Germinal center (tissue), 1 donor: ENCODE results near the gene GPR153.

Experiments used
- DNase-seq: peaks from one replicate; pipeline ENCODE4 v3.0.0; 2012; ENCODE audit warnings: mixed read lengths, low spot score

GPR153 gene

DNA sequence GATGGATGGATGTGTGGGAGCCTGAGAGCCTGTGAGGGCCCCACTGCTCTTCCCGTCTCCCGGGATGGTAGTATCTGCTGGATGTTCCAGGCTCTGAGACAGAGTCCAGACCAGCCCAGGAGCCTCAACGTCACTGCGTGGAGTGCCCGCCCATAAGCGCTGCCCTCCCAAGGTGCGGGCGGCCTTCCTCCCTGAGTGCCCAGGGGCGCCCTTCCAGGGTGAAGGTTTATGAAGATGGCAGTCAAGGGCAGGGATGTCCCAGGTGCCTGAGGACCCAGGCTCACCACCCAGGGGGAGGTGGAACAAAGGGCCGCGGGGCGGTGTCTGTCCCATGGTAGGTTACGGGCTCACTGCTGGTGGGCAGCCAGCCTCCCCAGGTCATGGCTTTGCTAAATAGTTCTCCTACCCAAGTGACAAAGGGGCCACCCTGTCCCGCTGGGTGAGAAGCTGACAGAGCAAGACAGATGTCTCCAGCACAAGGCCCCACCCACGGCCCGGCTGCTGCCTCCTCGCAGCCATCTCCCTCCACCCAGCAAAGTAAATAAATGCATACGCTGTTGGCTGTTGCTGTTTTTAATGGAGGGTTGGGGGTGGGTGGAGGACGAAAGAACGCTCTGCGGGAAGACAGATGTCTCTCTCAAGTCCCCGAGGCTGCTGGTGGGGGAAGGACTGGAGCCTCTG lies 9.0 kb upstream of the GPR153 start:
- no peak for DNase-seq

DNA sequence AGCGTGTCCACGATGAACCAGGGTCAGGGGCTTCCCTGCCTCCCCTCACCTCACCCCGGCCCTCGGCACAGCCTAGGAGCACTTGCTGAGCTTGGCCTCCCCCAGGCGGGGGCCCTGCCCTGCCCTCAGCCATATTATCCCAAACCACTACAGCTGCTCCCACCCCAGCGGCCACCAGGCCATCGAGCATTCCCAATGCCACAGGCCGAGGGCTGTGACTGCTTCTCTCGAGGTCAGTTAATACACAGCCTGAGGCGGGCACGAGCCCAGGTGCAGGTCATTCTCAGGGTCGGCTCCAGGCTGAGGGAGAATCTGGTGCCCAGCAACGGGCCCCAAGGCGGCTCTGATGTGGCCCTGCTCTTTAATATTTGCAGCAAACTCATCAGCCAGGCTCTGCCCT lies 8.4 kb upstream of the GPR153 start:
- no peak for DNase-seq

DNA sequence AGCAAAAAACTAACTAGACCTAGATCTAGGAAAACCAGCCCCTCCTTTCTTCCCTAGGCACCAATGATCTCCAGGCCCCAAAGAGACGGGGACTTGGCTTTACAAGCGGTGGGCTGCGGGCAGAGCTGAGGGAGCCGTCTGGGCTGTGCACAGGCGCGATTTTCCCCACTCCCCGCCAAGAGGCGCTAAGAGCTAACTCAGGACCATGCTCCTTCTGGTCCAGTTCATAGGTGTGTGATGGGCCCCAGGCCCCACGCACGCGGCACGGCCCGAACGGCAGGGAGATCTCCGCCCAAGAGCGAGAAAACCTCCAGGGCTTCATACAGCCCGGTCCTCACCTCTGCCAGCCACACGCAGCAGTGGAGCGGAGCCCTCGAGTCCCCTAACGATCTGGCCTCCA lies 7.5 kb upstream of the GPR153 start:
- DNase-seq, result no peak

DNA sequence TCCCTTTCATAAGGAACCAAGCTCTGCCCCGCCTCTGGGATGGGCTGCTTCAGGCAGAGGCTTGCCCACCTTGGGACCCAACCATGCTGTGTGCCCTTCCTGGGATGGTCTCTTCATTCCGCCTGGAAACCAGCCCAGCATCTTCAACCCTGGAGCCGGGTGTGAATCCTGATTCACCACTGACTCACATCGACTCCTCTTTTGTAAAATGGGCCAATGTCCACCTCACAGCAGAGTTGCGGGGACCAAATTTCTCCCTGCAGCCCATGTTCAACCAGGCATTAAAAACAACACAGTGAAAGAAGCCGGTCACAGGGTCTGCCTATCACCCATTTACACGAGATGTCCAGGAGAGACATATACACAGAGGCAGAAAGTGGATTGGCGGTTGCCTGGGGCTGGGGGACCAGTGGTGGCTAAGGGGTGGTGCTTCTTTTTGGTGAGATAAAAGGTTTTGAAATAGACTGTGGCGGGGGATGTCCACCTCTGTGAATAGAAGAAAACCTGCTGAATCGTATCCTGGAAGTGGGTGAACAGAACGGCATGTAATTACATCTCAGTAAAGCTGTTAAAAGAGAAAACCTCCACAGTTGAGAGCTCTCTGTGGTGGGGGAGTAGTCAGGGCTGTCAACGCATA lies 6.9 kb upstream of the GPR153 start:
- no peak for DNase-seq

DNA sequence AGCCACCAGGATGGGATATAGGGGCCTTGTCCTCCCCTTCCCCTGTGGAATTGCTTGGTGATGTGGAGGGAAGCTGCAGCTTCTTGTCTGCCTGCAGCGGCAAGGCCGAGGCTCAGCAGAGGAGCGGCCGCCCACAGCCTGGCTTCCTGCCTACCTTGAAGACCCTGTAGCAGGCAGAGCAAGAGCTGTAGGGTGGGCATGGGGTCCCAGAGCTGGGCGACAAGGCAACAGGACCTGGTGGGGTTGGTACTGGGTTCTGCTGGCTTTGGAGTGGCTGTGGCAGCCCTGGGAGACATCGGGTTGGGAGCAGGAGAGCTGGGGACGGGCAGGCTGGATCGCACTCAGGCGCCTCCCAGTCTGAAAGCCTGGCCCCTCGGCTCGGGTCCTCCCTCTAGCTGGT lies 5.7 kb upstream of the GPR153 start:
- DNase-seq, result no peak

DNA sequence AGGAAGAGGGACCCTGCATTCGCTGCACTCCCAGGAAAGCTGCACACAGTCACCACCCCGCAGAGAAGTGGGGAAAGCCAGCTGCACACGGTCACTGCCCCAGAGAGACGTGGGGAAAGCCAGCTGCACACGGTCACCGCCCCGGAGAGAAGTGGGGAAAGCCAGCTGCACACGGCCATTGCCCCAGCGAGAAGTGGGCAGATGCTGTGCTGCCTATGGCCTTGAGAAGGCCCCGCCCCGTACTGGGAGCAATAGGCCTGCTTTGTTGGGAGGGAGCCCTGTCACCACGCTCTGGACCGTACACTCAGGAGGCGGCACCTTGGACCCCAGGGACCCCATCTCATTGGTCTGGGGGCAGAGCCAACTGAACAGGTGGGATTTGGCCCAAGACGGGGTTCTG lies 4.3 kb upstream of the GPR153 start:
- no peak for DNase-seq

DNA sequence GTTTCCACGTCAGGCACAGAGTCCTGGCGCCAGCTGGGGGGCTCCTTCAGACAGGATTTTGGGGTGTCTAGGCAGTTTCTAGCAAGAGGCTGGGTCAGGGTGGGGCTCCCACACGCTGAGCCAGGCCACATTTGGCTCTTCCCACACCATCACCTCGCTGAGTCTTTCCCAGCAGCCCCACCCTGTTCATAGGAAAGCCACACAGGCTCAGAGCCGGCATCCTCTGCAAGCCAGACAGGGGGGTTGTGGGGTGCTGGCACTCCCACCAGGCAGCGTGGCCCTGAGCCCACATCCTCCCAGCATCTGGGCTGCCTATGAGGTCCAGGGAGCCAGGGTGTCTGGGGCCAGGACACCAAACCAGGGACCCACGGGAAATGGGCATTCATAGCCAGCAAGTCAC lies 2.8 kb upstream of the GPR153 start:
- no peak for DNase-seq

DNA sequence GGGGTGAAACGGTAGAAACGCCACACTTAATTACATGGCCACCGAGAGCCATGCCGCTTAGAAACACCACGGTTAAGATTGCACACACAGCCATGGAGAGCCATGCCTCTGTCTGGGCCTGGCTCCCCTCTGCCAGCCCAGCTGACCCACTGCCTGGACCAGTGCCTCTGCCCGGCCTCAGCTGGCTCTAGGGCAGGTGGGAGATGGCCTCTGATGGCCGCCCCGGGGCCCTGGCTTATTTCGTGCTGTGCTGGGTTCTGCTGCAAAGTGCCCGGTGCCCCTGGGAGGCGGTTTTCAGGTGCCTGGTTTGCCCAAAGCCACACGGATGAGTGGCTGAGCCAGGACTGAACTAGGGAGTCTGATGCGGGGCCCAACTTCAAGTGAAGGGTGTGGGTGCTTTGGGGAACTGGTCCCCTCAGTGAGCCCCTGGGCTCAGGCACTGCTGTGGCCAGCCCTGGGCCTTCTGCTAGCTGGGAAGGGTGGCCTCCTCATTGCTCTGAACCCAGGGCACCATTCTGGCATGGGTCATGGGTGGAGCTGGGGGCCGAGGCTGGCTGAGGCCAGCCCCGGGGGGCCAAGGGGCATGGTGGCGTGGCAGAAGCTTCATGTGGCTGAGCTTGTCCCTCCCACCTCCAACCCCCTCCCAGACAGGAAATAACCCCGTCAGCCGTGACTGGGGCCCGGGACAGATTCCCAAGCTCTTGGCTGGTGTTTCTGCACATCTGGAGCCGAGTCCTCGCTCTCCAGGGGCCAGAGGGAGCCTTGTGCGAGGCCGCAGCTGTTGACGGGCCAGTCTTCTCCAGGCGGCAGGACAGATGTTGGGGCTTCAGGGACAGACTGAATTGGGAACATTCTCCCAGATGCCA lies 1.9 kb upstream of the GPR153 start:
- DNase-seq, result no peak

DNA sequence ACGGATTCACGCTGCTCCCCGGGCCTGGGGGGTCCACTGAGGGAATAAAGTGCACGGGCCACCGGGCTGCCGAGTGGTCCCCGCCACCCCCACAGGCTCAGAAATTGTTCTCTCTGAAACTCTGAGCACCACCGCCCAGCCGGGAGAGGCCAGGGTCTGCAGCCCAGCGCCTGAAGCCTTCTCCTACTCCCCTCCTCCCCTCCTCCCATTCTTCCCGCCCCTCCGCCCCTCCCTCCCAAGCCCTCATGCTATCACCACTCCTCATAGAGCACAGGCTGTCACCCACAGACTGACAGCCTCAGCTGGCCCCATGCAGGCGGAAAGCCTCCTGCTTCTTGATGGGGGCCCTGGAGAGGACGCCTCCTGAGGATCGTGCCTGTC lies 707 bp upstream of the GPR153 start:
- DNase-seq, result no peak

DNA sequence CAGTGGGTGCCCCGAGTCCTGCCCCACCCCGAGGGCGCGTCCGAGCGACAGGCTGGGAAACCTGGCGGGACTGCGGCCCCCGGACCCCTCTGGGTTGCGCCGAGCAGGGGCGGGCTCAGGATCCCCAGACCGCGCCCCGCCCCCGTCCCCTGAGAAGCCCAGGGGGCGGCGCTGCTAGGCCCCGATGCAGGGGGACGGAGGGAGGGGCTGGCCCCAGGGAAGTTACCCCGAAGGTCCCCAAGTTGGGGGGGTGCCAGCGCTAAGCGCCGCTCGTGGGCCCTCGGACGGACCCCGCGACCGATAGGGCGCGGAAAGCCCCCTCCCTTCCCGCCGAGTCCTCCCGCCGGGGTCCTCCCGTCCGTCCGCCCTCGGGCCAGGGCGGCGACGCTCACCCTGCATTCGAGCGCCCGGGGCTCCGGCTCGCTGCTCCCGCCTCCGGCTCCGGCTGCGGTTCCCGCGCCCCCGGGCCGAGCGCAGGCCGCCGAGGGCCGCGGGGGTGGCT lies 414 bp downstream of the GPR153 start:
- DNase-seq, result peak; percentile 51

DNA sequence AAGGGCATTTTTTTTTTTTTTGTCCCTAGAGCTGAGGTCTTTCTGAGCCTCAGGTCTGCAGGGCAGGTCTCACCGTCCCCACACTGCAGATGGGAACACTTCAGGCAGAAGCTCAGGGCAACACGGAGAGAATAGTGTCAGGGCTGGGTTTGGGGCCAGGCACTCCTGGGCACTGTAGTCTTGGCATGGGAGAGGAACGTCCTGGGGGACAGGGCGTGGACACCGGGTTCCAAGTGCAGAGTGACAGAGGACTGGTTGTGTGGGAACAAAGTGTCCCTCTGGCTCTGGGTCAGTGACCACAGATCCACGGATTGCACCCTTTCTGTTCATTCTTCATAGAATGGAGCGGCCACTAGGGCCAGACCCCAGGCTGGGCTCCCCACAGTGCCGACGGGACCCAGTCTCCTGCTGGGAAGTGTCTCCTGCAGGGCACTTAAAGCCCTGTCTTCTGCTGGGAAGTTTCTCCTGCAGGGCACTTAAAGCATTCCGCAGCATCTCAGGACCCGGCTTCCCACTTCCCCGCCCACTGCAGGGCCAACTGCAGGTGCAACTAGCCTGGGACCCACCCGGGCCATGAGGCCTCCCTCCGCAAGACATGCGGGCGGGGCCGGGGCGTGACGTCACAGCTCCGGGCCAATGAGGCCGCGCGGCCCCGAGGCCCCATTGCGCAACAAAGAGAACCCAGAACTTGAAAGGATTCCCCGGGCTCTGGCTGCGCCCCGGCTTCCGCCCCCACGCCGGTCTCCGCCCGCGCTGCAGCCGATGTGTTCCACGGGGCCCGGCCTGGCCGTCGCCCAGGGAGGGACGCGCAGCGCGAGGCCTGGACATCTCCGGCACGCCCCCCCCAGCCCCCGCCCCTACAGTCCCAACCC lies 1.2 kb downstream of the GPR153 start:
- DNase-seq, result peak; percentile 91

DNA sequence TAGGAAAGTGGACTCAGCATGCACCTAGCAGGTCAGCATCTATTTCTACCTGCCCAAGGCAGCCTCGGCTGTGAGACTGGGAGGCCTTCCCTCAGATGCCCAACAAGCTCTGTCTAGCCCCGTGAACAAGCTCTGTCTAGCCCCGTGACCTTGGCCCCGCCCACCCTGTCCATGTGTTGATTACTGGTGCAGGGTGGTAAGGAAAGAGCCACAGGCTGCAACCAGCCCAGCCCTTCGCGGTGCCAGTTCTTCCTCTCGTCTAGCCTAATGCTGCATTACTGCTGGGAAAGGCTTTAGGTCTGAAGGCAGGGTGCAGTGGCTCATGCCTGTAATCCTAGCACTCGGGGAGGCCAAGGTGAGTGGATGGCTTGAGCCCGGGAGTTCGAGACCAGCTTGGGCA lies 2.2 kb downstream of the GPR153 start:
- no peak for DNase-seq

DNA sequence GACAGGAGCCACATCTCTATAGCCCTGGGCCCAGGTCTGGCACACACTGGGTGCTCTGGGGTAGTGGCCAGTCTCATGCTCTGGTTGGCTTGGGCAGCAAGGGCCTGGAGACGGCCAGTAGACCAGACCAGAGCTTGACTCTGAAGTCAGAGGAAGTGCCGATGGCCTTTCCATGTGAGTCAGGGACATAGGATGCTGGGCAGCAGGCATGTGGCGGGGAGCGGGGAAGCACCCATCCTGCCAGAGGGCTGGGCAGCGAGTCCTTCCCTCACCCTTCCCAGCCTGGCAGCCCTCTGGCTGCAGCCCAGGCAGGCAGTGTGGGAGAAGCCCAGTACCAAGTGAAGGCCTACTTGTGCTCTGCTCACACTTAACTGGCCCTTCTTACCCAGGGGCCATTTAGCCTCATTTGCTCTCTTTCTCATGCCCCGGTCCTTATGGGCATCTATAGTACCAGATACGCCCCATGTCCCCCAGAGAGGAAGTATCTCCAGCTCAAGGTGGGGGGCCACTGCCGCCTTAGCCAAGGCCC lies 3.3 kb downstream of the GPR153 start:
- no peak for DNase-seq

DNA sequence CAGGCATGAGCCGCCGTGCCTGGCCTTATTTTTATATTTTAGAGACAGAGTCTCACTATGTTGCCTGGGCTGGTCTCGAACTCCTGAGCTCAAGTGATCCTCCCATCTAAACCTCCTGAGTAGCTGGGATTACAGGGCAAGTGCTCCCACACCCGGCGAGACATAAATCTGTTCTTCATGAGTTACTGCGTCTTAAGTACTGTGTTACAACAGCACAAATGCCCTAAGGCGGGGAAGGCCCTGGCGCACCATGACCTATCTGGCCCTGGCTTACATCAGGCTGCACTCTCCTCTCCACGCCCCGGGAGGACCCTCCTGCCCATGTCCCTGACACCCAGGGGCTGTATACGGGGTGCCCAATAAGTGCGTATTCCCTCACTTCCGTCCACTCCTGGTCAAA lies 4.3 kb downstream of the GPR153 start:
- no peak for DNase-seq

DNA sequence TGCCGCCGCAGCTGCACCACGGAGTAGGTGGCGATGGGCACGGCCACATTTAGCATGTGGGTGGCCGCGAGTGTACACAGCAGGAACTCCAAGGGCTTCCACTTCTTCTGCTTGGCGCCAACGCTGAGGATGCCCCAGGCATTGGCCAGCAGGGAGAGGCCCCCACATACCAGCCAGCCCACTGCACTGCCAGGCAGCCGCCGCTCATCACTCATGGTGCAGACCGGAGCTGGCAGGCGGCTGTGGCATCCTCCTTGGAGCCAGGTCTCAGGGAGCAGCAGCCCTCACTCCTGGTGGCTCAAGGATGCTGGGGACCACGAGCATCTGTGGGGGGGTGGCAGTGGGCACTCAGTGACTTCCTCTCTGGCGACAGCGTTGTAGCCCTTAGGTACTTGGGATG lies 6.2 kb downstream of the GPR153 start:
- DNase-seq, result no peak

DNA sequence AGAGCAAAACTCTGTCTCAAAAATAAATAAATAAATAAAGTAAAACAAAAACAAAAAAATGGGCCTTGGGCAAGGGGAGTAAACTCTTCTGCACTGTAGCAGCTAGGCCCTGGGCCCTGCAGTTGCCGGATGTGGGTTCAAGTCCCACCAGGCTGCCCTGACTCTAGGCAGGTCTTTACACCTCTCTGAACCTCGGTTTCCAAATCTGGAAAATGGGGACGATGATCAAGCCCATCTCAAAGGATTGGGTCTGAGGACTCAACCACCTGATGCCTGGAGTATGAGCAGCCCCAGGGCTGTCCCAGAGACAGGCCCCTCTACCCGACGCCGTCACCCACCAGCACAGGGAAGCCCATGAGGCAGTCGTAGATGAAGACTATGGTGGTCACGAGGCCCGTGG lies 7.5 kb downstream of the GPR153 start:
- DNase-seq, result no peak

DNA sequence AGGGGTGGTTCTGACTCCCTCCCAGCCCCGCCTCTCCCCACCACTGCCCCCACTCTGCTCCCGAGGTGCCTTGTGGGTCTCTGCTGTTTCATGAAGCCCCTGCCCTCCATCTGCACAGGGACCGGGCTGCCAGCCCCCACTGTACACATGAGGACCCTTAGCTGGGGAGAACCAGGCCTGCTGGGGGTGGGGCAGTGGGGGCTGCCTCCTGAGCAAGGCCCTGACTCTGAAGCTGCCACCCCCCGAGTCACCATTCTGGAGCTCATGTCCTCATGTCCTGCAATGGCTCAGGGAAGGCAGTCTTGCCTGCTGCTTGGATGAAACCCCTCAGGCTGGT lies 8.6 kb downstream of the GPR153 start:
- DNase-seq, result no peak

DNA sequence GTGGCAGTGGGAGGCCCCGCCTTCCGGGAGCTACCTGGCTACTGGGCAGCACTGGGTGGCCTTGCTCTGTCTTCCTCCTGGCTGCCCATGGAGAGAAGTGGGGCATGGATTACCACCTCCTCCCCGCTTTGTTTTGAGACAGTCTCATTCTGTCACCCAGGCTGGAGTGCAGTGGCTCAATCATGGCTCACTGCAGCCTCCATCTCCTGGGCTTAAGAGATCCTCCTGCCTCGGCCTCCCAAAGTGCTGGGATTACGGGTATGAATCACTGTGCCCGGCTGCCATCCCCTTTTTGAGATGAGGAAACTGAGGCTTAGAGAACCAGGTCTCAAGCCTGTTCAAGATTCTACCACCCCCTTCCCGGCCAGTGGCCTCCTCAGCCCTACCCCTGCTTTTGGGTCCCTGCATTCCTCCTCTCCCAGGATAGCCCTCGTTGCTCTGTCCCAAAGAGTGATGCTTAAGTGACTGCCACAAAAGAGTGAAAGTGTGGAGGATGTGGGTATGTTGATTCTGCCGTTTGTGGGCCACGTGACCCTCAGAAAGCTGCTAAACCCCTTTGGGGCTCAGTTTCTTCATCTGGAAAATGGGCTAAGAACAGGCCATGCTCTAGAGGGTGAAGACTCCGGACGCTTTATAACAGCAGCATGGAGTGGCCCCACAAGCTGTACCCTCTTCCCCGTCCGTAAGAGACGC lies 9.1 kb downstream of the GPR153 start:
- DNase-seq, result no peak

DNA sequence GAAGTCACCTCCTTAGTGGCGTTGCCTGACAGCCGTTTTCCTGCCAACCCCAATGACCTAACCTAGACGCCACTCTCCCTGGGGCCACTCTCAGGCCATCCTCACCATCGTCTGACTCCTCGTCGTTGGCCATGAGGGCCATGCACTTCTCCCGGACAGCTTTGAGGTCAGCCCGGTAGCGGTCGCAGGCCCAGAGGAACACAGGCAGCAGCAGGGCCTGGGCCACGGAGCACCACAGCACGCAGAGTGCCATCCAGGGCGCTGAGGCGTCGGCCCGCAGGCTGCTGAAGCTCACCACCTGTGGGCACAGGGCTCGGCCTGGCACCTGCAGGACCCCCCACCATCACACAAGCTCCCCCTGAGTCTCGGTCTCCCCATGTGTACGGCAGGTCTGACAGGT lies 9.7 kb downstream of the GPR153 start:
- DNase-seq, result no peak

DNA sequence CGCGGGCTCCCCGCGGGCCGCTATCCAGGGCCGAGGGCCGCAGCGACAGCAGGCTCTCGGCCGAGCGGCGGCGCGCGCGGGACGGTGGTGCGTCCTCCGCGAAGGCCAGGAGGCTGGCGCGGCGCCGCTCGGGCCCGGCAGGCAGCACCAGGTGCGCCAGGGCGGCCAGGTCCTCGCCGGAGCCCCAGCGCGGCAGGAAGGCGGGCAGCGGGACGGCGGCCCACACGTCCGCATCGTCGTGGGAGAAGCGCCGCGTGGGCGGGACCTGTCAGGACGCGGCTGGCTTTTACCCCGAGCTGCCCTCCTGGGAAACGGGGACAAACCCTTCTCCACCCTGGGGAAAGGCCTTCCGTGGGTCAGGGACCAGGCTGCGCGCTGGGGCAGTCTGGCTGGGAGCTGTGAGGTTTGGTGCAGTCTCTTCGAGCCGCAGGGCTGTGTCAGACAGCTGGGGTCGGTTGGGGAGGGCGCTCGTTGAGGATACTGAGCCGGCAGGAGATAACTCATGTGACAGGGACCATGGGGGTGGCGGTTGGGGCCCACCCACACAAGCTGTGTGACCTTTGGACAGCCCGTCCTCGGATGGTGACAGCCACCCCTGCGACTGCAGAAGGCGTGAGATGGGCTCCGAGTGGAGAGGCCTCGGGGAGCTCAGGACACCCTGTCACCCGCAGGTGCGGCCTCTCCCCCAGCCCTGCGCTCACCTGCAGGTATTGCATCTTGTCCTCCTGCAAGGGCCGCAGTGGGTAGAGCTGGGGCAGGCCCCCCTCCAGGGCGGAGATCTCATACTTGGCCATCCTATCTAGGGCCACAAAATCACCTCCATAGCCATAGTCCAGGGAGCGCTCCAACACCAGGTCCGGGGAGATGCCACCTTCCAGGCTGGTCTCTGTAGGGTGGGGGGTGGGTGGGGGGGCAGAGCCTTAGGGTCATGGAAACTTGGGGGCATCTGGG lies 10.9 kb downstream of the GPR153 start:
- no peak for DNase-seq
